ENCODE measurements around the gene C2orf69. TPM values are rescaled to one million over a fixed set of nuclear protein-coding genes. Genes with fewer than 3 reads are reported as not detected.

C2orf69 gene
- total RNA-seq, 1 donor from 2014 or later, result 8.0 TPM

- Histone ChIP-seq H3K27ac (replicated peaks) (no peak overlapping the region), H3K9me3 (replicated peaks) (peaks cover 6% of the 10 kb centered on the region), H3K36me3 (peaks cover 35% of the 10 kb centered on the region), H3K27me3 (ENCODE audit: low read depth) (no peaks in the 10 kb centered on the region), H3K4me3 (no peak overlapping the region), H3K4me1 (peaks cover 36% of the 10 kb centered on the region)
- intact Hi-C loops (cut with micrococcal nuclease), result no loop called here
- TF ChIP-seq CTCF (IDR thresholded peaks at IDR 0.05; ENCODE audit: borderline replicate concordance), result no peak
- no peak for DNase-seq
Observed at GRCh38 chr2:199914372-199914958, 3.4 kb downstream of the C2orf69 start.

GRCh38 chr2:199916980-199917379 is 5.9 kb downstream of the C2orf69 start:
- H3K9me3 ChIP-seq (replicated peaks), result peaks cover 6% of the 10 kb centered on the region
- no peak overlapping the region for H3K27ac ChIP-seq (replicated peaks)
- H3K36me3 ChIP-seq, result peaks cover 39% of the 10 kb centered on the region
- TF ChIP-seq CTCF (IDR thresholded peaks at IDR 0.05; ENCODE audit: borderline replicate concordance), result no peak
- DNase-seq, result no peak
- intact Hi-C loops (cut with micrococcal nuclease), result no loop called here
- H3K4me1 ChIP-seq, result peaks cover 21% of the 10 kb centered on the region
- H3K4me3 ChIP-seq, result no peak overlapping the region
- H3K27me3 ChIP-seq (ENCODE audit: low read depth), result no peaks in the 10 kb centered on the region

- no peak overlapping the region for H3K27ac ChIP-seq (replicated peaks)
- intact Hi-C loops (cut with micrococcal nuclease), result no loop called here
- peaks cover 5% of the 10 kb centered on the region for H3K4me1 ChIP-seq
- no peaks in the 10 kb centered on the region for H3K27me3 ChIP-seq (ENCODE audit: low read depth)
- H3K36me3 ChIP-seq, result peaks cover 28% of the 10 kb centered on the region
- DNase-seq, result no peak
- no peak overlapping the region for H3K4me3 ChIP-seq
- H3K9me3 ChIP-seq (replicated peaks), result no peaks in the 10 kb centered on the region
- no peak for TF ChIP-seq CTCF (IDR thresholded peaks at IDR 0.05; ENCODE audit: borderline replicate concordance)
Observed at GRCh38 chr2:199922856-199923255, 11.8 kb downstream of the C2orf69 start.

- DNase-seq, result no peak
- Histone ChIP-seq H3K4me1 (peaks cover 5% of the 10 kb centered on the region), H3K9me3 (replicated peaks) (no peaks in the 10 kb centered on the region), H3K27ac (replicated peaks) (no peak overlapping the region), H3K27me3 (ENCODE audit: low read depth) (no peaks in the 10 kb centered on the region), H3K4me3 (no peak overlapping the region), H3K36me3 (peaks cover 18% of the 10 kb centered on the region)
- intact Hi-C loops (cut with micrococcal nuclease), result no loop called here
- TF ChIP-seq CTCF (IDR thresholded peaks at IDR 0.05; ENCODE audit: borderline replicate concordance), result no peak
Observed at GRCh38 chr2:199923924-199924323, 12.8 kb downstream of the C2orf69 start.

GRCh38 chr2:199926806-199927205 is 15.7 kb downstream of the C2orf69 start:
- Histone ChIP-seq H3K9me3 (replicated peaks) (no peaks in the 10 kb centered on the region), H3K27ac (replicated peaks) (no peak overlapping the region), H3K27me3 (ENCODE audit: low read depth) (no peaks in the 10 kb centered on the region), H3K4me3 (no peak overlapping the region), H3K4me1 (peaks cover 5% of the 10 kb centered on the region), H3K36me3 (peaks cover 27% of the 10 kb centered on the region)
- no peak for DNase-seq
- TF ChIP-seq CTCF (IDR thresholded peaks at IDR 0.05; ENCODE audit: borderline replicate concordance), result no peak
- intact Hi-C loops (cut with micrococcal nuclease), result no loop called here

Measured in left ventricle myocardium inferior (tissue), 1 donor.